ENCODE data around the gene CIDEC.
A peak's percentile ranks its signal among the peaks of the same experiment; 100 is the strongest.
"Not testable (repeated sequence)": the region's sequence is repeated elsewhere in the genome, so short reads cannot be mapped to it uniquely, and the experiment has no call there.

The CIDEC gene

DNA sequence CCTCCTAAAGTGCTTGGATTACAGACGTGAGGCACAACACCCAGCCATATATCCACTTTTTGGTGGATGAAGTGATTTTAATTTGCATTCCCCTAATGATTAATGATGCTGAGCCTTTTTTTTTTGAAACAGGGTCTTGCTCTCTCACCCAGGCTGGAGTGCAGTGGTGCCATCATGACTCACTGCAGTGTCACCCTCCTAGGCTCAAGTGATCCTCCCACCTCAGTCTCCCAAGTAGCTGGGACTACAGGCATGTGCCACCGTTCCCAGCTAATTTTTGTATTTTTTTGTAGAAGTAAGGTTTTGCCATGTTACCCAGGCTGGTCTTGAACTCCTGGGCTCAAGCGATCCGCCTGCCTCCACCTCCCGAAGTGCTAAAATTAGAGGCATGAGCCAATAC lies 8.0 kb downstream of the CIDEC start:
- DNase-seq: not testable (repeated sequence)

DNA sequence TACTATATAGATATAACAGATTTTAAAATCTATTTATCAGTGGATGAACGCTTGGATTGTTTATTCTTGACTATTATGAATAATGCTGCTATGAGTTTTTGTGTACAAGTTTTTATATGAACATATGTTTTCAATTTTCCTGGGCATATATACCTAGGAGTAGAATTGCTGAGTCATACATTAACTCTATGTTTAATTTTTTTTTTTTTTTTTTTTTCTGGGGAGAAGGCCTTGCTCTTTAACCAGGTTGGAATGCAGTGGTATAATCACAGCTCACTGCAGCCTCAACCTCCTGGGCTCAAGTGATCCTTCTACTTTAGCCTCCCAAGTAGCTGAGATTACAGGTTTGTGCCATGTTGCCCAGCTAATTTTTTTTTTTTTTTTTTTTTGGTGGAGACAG lies 9.1 kb downstream of the CIDEC start:
- DNase-seq: peak; percentile 43

DNA sequence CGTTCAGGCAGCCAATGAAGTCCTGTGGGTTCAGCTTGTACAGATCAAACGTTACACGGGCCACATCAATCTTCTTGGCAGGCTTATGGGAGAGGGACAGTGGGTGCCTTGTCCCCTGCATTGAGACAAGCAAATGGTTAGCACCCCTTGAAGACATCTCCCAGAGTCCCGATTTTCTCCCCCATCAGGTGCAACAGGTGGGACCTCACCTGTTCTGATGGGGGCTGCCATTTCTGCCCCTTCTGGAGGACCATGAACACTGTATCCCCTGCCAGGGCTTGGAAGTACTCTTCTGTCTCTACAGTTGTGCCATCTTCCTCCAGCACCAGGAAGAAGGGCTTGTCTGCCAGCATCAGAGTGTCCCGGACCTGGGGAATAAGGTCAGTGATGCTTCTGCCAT lies 10.1 kb downstream of the CIDEC start:
- no peak for DNase-seq

DNA sequence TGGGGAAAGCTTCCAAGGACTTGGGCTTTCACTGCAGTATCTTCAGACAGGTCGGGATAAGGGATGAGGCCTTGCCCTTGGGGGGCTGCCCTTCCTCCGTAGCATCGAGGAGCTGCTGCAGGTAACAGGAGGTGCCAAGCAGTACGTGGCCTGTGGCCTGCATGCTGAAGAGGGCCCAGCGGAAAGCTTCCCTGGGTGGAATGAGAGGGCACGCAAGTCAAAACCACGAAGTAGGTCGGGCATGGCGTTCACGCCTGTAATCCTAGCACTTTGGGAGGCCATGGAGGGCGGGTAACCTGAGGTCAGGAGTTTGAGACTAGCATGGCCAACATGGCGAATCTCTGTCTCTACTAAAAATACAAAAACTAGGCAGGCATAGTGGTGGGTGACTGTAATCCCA lies 12.9 kb downstream of the CIDEC start:
- no peak for DNase-seq

DNA sequence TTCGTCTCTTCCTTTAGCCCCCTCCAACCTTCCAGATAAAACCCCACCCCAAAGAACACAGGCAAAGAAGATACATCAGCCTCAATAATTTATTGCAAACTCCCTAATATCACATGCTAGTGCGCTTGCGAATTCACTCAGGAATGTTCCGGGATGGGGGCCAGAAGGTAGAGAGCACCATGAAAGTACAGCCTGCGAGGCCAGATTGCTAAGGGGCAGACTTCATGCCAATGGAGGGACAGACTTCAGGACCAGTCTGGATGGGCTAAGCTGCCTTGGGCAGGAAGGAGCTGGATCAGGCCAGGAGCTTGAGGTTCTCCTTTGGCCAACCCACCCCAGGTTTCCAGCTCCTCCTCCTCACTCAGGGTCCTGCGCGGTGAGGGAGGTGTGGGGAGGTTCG lies 13.4 kb downstream of the CIDEC start:
- DNase-seq: no peak

DNA sequence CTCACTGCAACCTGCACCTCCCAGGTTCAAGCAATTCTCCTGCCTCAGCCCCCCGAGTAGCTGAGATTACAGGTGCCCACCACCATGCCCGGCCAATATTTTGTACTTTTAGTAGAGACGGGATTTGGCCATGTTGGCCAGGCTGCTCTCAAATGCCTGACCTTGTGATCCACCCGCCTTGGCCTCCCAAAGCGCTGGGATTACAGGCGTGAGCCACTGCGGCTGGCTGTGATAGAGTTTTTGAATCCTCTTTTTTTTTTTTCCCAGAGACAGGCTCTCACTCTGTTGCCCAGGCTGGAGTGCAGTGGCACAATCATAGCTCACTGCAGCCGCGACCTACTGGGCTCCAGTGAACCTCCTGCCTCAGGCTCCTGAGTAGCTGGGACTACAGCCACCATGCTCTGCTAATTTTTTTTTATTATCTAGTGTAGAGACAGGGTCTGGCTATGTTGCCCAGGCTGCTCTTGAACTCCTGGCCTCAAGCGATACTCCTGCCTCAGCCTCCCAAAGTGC lies 14.9 kb downstream of the CIDEC start:
- not testable (repeated sequence) for DNase-seq

DNA sequence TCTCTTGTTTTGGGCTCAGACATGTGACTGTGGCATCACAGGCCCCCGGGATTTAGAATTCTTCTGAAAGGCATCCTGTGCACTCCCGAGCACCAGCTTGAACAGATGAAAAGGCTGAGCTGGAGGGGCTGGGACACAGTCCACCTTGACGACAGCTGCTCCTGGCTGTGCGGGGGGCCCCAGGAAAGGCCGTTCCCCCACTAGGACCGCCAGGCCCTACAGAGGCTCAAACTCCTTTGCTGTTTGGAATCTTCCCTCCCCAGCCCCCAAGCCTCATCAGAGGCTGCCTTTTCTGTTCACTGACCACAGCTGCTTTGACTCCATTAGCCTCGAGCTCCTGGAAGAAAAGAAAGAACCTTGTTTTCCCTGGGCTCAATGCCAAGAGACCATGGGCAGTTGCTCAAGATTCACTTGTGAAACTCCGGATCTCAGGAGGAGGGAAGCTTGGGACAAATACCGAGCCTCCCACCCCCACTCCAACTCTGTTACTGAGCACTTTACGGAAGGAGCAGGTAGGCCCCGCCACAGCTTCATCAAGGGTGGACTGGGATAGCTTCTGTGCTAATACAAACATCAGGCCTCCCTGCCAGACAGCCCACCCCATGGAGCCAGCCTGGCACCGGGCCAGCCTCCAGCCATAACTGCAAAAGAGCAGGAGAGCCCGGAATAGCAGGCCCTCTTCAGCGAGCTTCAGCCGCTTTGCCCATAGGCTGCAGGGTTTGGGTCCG lies 15.7 kb downstream of the CIDEC start:
- DNase-seq: no peak

DNA sequence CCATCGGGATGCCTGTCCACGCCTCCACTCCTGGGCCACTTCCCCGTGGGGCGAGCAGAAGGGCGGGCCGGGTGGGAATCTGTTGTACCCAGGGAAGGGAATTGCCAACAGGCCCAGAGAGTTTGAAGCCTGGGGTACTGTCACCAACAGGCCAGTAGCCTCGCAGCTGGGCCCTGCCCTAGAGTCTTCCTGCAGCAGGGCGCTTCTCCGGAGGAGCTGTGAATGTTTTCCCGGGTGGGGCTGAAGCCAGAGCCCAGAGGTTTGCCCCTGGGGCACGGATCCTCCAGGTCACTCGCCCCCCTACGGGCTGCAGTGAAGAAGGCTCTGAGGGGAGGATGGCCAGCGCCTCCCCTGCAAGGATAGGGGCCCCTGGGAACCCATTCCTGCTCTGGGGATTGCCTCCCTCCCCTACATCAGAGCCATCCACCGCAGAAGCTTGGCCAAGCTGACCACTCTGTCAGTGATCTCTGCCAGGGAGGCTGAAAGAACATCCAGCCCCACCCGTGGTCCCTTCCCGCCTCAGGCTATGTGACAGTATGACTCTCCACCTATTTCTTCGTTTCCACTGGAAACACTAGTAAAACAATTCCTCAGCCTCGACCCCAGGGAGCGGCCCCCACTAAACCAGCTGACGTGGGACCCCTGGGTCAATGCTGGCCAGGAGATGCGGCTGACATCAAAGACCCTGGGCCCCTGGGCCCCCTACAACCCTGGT lies 16.8 kb downstream of the CIDEC start:
- no peak for DNase-seq

DNA sequence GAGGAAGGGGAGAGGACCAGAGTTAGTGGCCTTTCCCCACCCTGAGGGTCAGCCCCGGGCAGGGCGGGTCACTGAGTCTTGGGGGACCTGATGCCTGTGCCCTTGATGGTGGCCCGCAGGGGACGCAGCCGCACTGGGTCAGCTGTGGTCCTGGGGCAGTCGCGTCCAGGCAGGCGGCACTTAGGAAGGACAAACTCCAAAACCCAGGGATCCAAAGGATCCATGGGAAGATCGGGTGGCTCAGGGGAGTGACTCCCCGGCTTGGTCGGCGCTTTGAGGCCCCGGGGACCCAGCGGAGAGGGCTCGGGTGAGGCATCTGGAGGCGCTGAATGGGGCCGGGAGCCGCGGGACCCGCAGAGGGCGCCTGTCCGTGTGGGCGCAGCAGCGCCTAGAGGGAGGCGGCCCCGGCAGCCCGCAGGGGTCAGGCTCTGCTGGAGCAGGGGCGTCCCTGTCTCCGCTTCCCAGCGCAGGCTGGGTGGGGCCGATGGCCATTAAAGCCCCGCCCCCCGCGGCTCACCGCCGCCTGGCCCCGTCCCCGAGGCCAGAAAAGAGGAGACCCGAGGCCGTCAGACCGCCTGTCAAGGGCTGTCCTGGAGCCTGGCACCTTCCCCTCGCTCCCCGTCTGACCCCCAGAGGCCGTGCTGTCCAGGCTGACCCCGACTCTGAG lies 17.5 kb downstream of the CIDEC start:
- DNase-seq: no peak

DNA sequence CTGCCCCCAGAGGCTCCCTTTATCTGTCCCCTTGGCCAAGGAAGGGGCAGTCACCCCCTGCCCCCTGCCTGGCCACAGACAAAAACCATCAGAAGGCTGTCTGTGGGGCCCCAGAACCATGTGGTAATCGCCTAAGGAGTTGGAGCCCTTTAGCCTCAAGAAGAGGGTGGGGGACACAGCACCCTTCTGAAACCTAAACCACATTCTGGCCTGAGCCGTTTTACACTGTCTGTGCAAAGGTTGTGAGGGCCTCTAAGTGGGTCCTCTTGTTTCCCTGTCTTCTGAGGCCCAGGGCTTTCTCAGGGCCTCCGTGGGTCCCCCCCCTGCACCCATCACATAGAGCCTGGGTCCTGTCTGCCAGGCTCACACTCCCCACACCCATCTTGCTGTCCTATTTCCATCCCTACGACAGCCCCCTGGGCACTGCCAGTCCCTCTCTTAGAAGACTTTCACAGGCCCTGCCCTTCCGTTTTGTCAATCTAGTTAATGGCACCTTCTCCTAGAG lies 18.4 kb downstream of the CIDEC start:
- DNase-seq: no peak

DNA sequence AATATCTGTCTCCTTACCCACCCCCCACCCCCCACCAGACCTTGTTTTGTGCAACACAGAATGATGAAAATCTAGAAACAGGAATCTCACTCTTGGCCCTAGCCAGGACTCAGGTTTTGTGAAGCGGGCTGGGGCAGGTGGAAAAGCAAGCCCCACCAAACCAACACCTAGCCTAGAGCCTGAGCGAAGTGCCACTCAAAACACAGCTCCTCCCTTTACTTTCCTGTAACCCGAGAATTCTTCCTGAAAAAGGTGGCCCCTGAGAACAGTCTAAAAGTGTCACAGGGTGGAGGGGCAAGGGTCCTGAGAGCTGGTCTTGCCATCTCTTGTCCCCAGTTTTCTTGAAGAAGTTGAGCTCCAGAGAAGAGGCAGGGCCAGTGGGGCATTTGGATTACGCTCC lies 18.9 kb downstream of the CIDEC start:
- DNase-seq: no peak

DNA sequence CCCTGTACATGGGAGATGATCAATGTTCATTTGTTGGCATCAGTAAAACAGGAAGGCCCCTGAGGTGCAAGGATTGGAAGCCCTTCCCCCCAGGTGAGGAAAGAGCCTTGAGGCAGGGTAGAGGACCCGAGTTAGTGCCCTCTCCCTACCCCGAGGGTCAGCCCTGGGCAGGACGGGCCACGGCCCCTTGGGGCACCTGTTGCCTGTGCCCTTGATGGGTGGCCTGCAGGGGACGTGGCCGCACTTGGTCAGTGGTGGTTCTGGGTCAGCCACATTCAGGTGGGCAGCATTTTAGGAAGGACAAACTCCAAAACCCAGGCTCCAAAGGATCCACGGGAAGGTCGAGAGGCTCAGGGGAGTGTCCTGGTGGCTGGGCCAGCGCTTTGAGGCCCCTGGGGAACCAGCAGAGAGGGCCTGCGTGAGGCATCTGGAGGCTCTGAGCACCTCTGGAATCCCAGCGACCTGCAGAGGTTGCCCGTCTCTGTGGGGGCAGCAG lies 20.5 kb downstream of the CIDEC start:
- DNase-seq: no peak

DNA sequence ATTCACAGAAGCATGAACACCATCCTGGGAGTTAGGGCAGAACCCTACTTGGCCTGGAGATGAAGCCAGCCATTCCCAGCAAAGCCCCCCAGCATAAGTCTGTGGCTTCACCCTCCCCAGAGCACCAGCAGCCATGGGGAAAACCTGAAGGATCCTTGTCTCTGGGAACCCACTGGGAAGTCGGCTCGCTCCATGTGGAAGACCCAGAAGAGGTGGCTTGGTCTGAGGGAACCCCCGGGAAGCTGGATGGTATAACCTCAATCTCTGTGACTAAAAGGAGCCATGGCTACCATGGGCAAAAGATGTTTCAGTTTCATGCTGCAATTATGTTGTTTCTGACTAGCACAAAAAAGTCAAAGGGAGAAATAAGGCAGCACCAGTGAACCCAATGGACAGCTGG lies 24.5 kb downstream of the CIDEC start:
- no peak for DNase-seq

DNA sequence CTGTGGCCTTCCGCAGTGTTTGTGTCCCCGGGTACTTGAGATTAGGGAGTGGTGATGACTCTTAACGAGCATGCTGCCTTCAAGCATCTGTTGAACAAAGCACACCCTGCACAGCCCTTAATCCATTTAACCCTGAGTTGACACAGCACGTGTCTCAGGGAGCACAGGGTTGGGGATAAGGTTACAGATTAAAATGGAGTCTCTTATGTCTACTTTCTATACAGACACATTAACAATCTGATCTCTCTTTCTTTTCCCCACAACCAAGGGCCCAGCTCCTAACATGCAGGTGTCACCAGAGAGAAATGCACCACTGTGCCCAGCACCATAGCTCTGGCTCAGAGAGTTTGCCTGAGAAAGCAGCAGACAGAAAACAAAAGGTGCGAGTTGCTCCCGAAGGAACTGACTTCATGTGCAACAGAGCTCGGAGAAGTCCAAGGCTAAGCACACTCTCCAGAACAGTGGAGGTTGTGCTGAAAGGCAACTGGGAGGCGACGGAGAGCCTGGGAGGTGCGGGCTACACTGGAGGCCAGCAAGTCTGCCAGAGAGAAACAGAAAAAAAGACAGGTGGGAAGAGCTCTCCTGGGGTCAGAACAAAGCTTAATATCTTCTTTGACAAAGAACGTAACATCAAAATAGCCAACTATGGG lies 25.6 kb downstream of the CIDEC start:
- DNase-seq: not testable (repeated sequence)

DNA sequence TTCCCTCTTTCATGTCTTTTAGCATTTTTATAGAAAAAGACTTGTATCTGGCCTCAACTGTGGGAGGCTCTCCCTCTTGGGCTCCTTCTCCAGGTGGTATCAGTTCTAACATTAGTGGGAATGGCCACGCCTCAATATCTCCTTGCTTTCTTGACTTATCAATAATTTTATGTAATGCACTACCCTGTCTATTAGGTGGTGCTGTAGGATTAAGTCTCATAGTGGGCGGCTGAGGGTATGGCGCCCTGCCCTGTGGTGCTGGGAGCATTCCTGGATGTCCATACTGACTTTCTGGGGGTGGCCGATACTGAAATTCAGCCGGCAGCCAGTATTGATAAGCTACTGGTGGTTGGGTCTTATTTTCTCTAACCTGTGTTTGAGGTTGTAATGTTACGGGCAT lies 27.5 kb downstream of the CIDEC start:
- no peak for DNase-seq

DNA sequence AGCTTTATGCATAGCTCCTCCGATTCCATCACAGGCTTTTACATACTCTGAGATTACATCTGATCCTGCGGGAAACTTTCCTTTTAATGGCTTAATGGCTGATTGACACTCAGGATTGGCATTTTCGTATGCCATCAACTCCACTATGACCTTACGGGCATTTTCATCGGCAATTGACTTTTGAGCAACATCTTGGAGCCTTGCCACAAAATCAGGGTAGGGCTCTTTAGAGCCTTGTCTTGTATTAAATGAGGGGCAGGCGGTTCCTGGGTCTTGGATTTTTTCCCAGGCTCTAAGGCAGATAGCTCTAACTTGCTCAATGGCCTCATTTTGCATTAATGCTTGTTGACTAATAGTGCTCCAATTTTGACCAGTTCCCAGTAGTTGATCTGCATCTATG lies 28.1 kb downstream of the CIDEC start:
- DNase-seq: not testable (repeated sequence)

DNA sequence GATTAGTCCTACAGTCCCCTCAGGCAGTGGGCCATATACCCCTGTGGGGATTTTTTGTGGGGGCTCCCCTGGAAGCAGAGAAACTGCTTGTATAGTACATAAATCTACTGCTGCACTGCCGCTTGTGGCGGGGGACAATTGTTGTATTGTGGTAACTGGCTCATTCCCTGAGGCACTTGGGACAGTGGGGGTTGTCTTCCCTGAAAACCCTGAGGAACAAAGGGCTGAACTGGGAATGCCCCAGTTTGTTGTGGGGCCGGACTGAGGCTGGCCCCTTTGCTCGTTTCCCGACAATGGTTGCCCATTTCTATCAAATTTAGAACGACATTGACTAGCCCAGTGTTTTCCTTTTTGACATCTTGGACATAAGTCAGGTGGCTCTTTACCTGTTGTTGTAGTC lies 28.7 kb downstream of the CIDEC start:
- DNase-seq: not testable (repeated sequence)

DNA sequence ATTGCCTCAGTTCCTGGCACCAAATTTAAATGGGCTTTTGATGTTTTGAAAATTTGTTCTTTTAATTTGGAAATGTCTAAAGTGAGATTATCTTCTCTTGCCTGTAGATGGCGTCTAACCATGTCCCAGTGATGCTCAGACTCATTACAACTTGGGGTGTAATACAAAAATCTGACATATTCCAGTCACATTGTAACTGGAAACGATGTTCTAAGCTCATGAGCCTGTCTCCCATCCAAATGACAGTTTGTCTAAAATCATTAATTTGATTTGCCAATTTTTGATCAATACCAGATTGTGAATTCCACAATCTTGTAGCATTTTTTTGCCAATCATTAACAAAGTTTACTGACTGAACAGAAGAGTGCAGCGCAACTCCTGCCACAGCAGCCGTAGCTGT lies 31.2 kb downstream of the CIDEC start:
- DNase-seq: not testable (repeated sequence)

DNA sequence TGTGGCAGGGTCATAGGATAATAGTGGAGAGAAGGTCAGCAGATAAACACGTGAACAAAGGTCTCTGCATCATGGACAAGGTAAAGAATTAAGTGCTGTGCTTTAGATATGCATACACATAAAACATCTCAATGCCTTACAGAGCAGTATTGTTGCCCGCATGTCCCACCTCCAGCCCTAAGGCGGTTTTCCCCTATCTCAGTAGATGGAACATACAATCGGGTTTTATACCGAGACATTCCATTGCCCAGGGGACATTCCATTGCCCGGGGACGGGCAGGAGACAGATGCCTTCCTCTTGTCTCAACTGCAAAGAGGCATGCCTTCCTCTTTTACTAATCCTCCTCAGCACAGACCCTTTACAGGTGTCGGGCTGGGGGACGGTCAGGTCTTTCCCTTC lies 32.2 kb downstream of the CIDEC start:
- DNase-seq: not testable (repeated sequence)

DNA sequence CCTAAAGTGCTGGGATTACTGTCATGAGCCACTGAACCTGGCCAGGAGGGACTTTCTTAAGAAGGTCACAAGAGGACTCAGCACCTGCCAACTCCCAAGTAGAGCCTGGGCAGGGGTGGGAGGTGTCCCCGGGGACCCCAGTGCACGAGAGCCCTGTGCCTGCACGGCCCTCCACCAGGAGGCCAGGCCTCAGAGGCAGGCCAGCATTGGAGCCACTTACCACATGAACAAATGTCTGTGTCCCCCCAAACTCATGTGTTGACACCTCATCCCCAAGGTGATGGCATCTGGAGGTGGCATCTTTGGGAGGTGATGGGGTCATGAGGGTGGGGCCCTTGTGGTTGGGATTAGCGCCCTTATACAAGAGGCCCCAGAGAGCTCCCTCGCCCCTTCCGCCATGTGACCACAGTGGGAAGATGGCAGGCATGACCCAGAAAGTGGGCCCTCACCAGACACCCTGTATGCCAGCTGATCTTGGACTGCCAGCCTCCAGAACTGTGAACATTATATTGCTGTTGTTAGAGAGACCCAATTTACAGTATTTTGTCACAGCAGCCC lies 33.0 kb downstream of the CIDEC start:
- no peak for DNase-seq

DNA sequence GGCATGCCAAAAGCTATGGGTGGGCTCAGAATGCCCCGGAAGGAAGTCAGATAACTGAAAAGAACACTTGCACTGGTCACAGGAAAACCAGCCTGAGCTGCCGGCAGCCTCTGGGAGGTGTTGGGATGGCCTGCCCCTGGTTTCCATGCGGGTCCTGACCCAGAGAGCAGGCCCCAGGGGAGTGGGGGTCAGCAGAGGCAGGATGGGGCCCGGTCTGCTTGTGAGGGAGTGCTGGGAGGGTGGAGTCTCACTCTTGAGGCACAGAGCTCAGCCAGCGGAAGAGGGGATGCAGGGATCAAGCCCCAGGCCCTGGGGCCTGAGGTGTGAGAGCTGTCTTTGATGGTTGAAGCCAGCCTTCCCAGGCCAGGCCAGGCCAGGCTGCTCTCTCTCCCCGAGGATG lies 33.8 kb downstream of the CIDEC start:
- DNase-seq: no peak

DNA sequence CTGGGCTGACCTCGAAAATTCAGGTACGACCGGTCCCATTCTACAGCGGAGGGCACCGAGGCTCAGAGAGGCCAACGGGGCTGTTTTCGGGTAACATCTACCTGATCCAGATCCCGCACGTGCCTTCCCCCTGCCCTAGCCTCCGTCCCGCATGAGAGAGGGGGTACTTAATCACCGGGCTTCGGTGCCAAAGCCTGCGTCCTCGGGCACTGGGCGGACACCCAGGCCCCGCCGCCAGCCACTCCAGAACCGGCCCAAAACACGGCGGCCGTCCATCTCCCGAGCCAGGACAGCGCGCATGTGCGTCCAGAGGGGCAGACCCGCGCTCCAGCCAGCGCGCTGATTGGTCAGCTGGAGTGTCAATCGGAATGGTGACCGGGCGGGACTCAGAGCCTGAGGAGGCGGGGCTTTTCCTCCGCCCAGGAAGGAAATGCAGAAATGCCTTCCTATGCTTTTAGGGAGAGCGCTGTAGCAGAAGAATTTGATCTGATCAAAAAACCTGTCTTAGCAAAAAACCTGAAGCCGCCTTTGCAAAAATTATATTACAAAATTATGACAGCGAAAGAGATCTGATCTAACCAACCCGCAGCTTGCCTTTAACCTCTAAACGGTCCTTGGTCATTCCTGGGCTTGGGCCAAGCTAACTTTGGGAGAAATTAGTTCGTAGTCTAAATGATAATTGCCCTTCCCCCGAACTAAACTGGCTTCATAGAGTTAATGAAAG lies 36.2 kb downstream of the CIDEC start, which contains the start of gene RPUSD3:
Gene RPUSD3 (minus strand): TSS at position 294 of the 724 bp plus-strand sequence. CDS start 18 bp downstream, at position 276.
- peak; percentile 78 for DNase-seq

Measured in amniotic stem cell (primary cell).